Calu3 (cell line): ENCODE data around the gene TEAD3. TPM values are rescaled to one million over a fixed set of nuclear protein-coding genes. Genes with fewer than 3 reads are reported as not detected.

Experiments
- BruUV-seq: library from RNA; stranded (reverse); fragments of 400-500 nt; replicated peaks from 2 replicates; lab custom pipeline; 2021; lab: Mats Ljungman, UMichigan
- CTCF ChIA-PET: fragments of 300-600 bp; sonication (Branson Sonifier 250); formaldehyde crosslinking; loops from one replicate; lab custom pipeline; 2022; ENCODE audit warnings: antibody characterized with exemption; lab: Charles Lee
- DNase-seq: peaks from one replicate; pipeline ENCODE4 v3.0.0; 2022
- H3K27ac Mint-ChIP-seq: one replicate; pipeline ENCODE4 v1.8.0; 2022; ENCODE audit warnings: mixed read lengths; ENCODE audit not compliant: unreplicated experiment
- H3K27me3 Mint-ChIP-seq: one replicate; pipeline ENCODE4 v1.8.0; 2022; ENCODE audit warnings: mixed read lengths; ENCODE audit not compliant: unreplicated experiment
- H3K36me3 Mint-ChIP-seq: one replicate; pipeline ENCODE4 v1.8.0; 2022; ENCODE audit warnings: mild to moderate bottlenecking, moderate library complexity, mixed read lengths; ENCODE audit not compliant: insufficient read depth, unreplicated experiment
- H3K4me1 Mint-ChIP-seq: one replicate; pipeline ENCODE4 v1.8.0; 2022; ENCODE audit warnings: mild to moderate bottlenecking, low read depth, mixed read lengths; ENCODE audit not compliant: unreplicated experiment
- H3K4me3 Mint-ChIP-seq: one replicate; pipeline ENCODE4 v1.8.0; 2022; ENCODE audit warnings: mild to moderate bottlenecking, low read depth, moderate library complexity, mixed read lengths; ENCODE audit not compliant: unreplicated experiment
- H3K9me3 Mint-ChIP-seq: one replicate; pipeline ENCODE4 v1.8.0; 2022; ENCODE audit warnings: low read depth, mixed read lengths; ENCODE audit not compliant: unreplicated experiment
- CTCF ChIP-seq: fragments of 200-600 bp; IDR thresholded peaks from one replicate; pipeline ENCODE4 v1.8.0; 2022; ENCODE audit warnings: antibody characterized with exemption; ENCODE audit not compliant: unreplicated experiment
- intact Hi-C: fragments of 100-400 bp; cut with micrococcal nuclease; formaldehyde crosslinking; loops from one replicate; pipeline ENCODE4 v1.10.0; 2022; ENCODE audit not compliant: unreplicated experiment
- total RNA-seq: library from RNA; stranded (reverse); gene quantifications from 2 replicates; pipeline ENCODE4 v1.2.3, GENCODE V29; 2022

TEAD3 gene
- total RNA-seq, 1 experiment from 2014 or later = 27.3 TPM

DNA sequence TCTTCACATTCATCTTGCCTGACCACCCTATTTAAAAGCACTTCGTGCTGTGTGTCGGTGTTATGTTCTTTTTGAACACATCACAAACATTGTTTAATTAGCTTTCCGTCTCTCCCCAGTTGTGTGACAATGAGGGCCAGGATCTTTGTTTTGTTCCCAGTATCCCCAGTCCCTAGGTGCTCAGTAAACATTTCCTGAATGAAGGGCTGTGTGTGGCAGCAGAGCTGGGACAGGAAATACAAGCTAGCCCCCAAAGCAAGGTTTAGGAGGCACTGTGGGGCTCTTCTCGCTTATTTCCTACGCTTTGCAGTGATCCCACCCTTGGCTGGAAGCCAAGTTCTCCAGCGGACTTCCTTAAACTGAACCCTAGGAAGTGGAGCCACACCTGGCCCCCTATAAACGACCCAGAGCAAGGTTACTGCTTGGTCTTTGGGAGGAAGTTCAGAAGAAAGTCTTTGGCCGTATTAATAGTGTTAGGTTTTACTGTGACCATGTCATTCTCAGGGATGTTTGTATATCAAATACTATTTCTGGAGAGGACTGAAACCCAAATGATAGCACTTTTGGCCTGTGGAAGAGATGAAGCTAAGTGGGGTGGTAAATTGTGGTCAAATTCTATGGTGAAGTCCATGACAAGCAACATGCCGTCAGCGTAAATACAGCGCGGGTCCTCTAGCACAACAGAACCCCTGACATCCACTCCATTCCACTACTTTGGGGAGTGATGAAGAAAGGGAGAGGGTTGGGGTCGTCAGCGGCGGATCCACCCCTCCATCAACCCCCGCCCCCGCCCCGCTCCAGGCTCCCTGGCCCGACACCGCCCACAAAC lies 45.3 kb downstream of the TEAD3 start:
- intact Hi-C loops = loop anchor here (5.0 kb wide), 1 partner anchor 59 kb away; no protein-coding TSS in a partner anchor
- Mint-ChIP-seq H3K9me3 (no peaks in the 10 kb centered on the region), H3K4me3 (peak overlapping the region; percentile 79), H3K27me3 (peaks cover 27% of the 10 kb centered on the region), H3K4me1 (peaks cover 26% of the 10 kb centered on the region), H3K36me3 (peaks cover 19% of the 10 kb centered on the region), H3K27ac (no peak overlapping the region)
- no TSS peak for BruUV-seq
- no peak for DNase-seq
- CTCF ChIA-PET = interaction anchor here (0.6 to 1.4 kb wide), 7 partner anchors 17 to 1061 kb away, joined by 3 to 6 read pairs (median 4); partner anchors contain the start of genes DEF6, PPARD and RPL10A
- TF ChIP-seq CTCF = no peak

DNA sequence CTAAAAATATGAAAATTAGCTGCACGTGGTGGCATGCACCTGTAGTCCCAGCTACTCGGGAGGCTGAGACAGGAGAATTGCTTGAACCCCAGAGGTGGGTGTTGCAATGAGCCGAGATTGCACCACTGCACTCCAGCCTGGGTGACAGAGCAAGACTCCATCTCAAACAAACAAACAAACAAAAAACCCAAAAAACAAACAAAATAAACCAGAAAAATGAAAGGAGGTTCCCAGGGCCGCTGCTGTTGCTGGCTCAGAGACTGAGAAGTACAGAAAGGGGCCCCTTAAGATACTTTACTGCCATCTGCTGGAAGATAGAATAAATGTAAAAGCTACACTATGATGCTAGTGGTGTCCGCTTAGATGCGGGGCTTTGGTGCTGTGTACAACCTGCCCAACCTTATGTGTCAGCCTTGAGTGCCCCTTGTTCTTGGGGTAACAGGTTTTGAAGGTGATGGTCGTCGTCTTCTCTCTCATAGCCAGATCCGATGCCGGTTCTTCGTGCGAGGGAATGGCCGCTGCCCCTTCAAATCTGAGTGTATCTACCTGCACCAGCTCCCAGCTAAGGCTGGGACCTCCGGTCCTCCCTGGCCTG lies 47.5 kb downstream of the TEAD3 start:
- peaks cover 25% of the 10 kb centered on the region for H3K4me1 Mint-ChIP-seq
- DNase-seq = peak; percentile 37
- no TSS peak for BruUV-seq
- H3K27me3 Mint-ChIP-seq = peaks cover 27% of the 10 kb centered on the region
- H3K27ac Mint-ChIP-seq = no peak overlapping the region
- H3K36me3 Mint-ChIP-seq = peaks cover 13% of the 10 kb centered on the region
- no peaks in the 10 kb centered on the region for H3K9me3 Mint-ChIP-seq
- H3K4me3 Mint-ChIP-seq = no peak overlapping the region
- peak; percentile 71 for TF ChIP-seq CTCF
- CTCF ChIA-PET = interaction anchor here (0.6 to 1.6 kb wide), 17 partner anchors 13 to 156 kb away, joined by 3 to 55 read pairs (median 4); partner anchors contain the start of genes DEF6 and PPARD
- intact Hi-C loops = loop anchor here (1.0 kb wide), 2 partner anchors 107 to 152 kb away; partner anchors contain the start of genes DEF6 and PPARD

DNA sequence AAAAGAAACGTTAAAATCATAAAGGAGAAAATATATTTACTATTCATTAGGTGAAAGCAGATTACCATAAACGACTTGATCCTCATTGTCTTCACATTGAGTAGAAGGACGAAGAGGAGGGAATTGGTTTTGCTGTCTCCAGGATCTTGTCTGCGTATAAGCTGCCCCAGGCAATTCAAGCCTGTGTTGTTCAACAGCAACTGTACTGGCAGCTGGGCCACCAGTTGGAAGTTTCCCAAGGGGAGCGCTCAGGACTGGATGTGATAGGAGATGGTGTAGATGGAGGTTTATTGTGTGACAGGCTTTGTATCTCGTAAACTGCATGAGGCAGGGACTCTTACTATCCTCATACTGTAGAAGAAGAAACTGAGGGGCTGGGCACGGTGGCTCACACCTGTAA lies 48.7 kb downstream of the TEAD3 start:
- intact Hi-C loops = no loop called here
- Mint-ChIP-seq H3K27me3 (peaks cover 27% of the 10 kb centered on the region), H3K9me3 (no peaks in the 10 kb centered on the region), H3K27ac (no peak overlapping the region), H3K36me3 (peaks cover 12% of the 10 kb centered on the region), H3K4me1 (peaks cover 13% of the 10 kb centered on the region), H3K4me3 (no peak overlapping the region)
- DNase-seq = no peak
- BruUV-seq = no TSS peak
- TF ChIP-seq CTCF = no peak
- CTCF ChIA-PET = interaction anchor here (0.5 to 1.6 kb wide), 5 partner anchors 23 to 129 kb away, joined by 3 to 55 read pairs (median 3); partner anchors contain the start of gene PPARD

GRCh38 chr6:35445691-35446090 lies 51.2 kb downstream of the TEAD3 start:
- Mint-ChIP-seq H3K4me1 (no peaks in the 10 kb centered on the region), H3K4me3 (no peak overlapping the region), H3K36me3 (no peaks in the 10 kb centered on the region), H3K9me3 (no peaks in the 10 kb centered on the region), H3K27me3 (peaks cover 13% of the 10 kb centered on the region), H3K27ac (no peak overlapping the region)
- CTCF ChIA-PET = interaction anchor here (0.6 kb wide), 1 partner anchor 989 kb away, joined by 3 read pairs; no protein-coding TSS in a partner anchor
- intact Hi-C loops = no loop called here
- TF ChIP-seq CTCF = no peak
- no peak for DNase-seq
- no TSS peak for BruUV-seq
